Glutamatergic neuron (in vitro differentiated cells): ENCODE results near the gene MLLT1. TPM values are rescaled to one million over a fixed set of nuclear protein-coding genes. Genes with fewer than 3 reads are reported as not detected.

Source experiments
- DNase-seq: peaks from one replicate; pipeline ENCODE4 v3.0.0; 2022
- H3K27ac Mint-ChIP-seq: one replicate; pipeline ENCODE4 v1.8.0; 2020; ENCODE audit warnings: mild to moderate bottlenecking, mixed read lengths, inconsistent platforms; ENCODE audit not compliant: unreplicated experiment
- H3K27me3 Mint-ChIP-seq: one replicate; pipeline ENCODE4 v1.8.0; 2020; ENCODE audit warnings: mild to moderate bottlenecking, moderate library complexity, mixed read lengths, inconsistent platforms; ENCODE audit not compliant: unreplicated experiment
- H3K36me3 Mint-ChIP-seq: one replicate; pipeline ENCODE4 v1.8.0; 2020; ENCODE audit warnings: mild to moderate bottlenecking, mixed read lengths, inconsistent platforms; ENCODE audit not compliant: unreplicated experiment
- H3K4me1 Mint-ChIP-seq: one replicate; pipeline ENCODE4 v1.8.0; 2020; ENCODE audit warnings: mild to moderate bottlenecking, low read depth, mixed read lengths, inconsistent platforms; ENCODE audit not compliant: unreplicated experiment
- H3K4me3 Mint-ChIP-seq: one replicate; pipeline ENCODE4 v1.8.0; 2020; ENCODE audit warnings: mild to moderate bottlenecking, mixed read lengths, inconsistent platforms; ENCODE audit not compliant: unreplicated experiment
- H3K9me3 Mint-ChIP-seq: one replicate; pipeline ENCODE4 v1.8.0; 2020; ENCODE audit warnings: mild to moderate bottlenecking, moderate library complexity, mixed read lengths, inconsistent platforms; ENCODE audit not compliant: unreplicated experiment
- CTCF ChIP-seq: fragments of 200-600 bp; sonication (generic); IDR thresholded peaks from one replicate; pipeline ENCODE4 v1.5.0; 2021; ENCODE audit not compliant: partially characterized antibody, unreplicated experiment
- total RNA-seq: library from RNA; stranded (reverse); fragmentation: NEBNext Ultra II Directional; extraction: Animal tissue kit (Norgen Biotek cat#: 25700); gene quantifications from one replicate; pipeline ENCODE4 v1.2.1, GENCODE V29; 2021; ENCODE audit not compliant: unreplicated experiment

Gene MLLT1
- total RNA-seq, 1 donor from 2014 or later = 52.9 TPM

- Mint-ChIP-seq H3K27ac (peak overlapping the region; percentile 48), H3K4me1 (no peaks in the 10 kb centered on the region), H3K27me3 (peaks cover 9% of the 10 kb centered on the region), H3K4me3 (no peak overlapping the region), H3K9me3 (peaks cover 7% of the 10 kb centered on the region), H3K36me3 (no peaks in the 10 kb centered on the region)
- no peak for DNase-seq
- TF ChIP-seq CTCF = no peak
These were observed 74.7 kb downstream of the MLLT1 start for GRCh38 chr19:6204866-6205723.

GRCh38 chr19:6204212-6204611 lies 75.6 kb downstream of the MLLT1 start:
- Mint-ChIP-seq H3K4me1 (peaks cover 1% of the 10 kb centered on the region), H3K27ac (no peak overlapping the region), H3K9me3 (peaks cover 8% of the 10 kb centered on the region), H3K27me3 (peaks cover 8% of the 10 kb centered on the region), H3K36me3 (no peaks in the 10 kb centered on the region), H3K4me3 (no peak overlapping the region)
- no peak for DNase-seq
- TF ChIP-seq CTCF = no peak

- H3K9me3 Mint-ChIP-seq = peaks cover 11% of the 10 kb centered on the region
- peak overlapping the region; percentile 99 for H3K4me3 Mint-ChIP-seq
- H3K4me1 Mint-ChIP-seq = peaks cover 3% of the 10 kb centered on the region
- peaks cover 14% of the 10 kb centered on the region for H3K36me3 Mint-ChIP-seq
- DNase-seq = peak; percentile 99
- peak overlapping the region; percentile 93 for H3K27ac Mint-ChIP-seq
- H3K27me3 Mint-ChIP-seq = peaks cover 10% of the 10 kb centered on the region
- peak; percentile 62 for TF ChIP-seq CTCF
These were observed 80.4 kb downstream of the MLLT1 start for GRCh38 chr19:6199240-6199994.

- no peak for TF ChIP-seq CTCF
- Mint-ChIP-seq H3K27ac (peak overlapping the region; percentile 93), H3K4me3 (peak overlapping the region; percentile 99), H3K9me3 (peaks cover 11% of the 10 kb centered on the region), H3K4me1 (peaks cover 3% of the 10 kb centered on the region), H3K36me3 (peaks cover 14% of the 10 kb centered on the region), H3K27me3 (peaks cover 10% of the 10 kb centered on the region)
- no peak for DNase-seq
These were observed 80.9 kb downstream of the MLLT1 start for GRCh38 chr19:6198896-6199239.

- H3K4me1 Mint-ChIP-seq = peaks cover 3% of the 10 kb centered on the region
- no peak for TF ChIP-seq CTCF
- peaks cover 8% of the 10 kb centered on the region for H3K27me3 Mint-ChIP-seq
- DNase-seq = no peak
- H3K36me3 Mint-ChIP-seq = peaks cover 21% of the 10 kb centered on the region
- H3K9me3 Mint-ChIP-seq = peaks cover 12% of the 10 kb centered on the region
- H3K27ac Mint-ChIP-seq = no peak overlapping the region
- H3K4me3 Mint-ChIP-seq = no peak overlapping the region
These were observed 83.4 kb downstream of the MLLT1 start for GRCh38 chr19:6196361-6196760.
